Body of pancreas (tissue), 4 donors: Measurements from ENCODE around the gene PTPRM. TPM values are rescaled to one million over a fixed set of nuclear protein-coding genes. Genes with fewer than 3 reads are reported as not detected.

ENCODE experiments used
- ATAC-seq: fragments of 150-250 bp; one replicate; pipeline ENCODE4 v1.9.1; 2016
- DNase-seq, 4 donors: peaks; one replicate each; pipeline ENCODE4 v3.0.0-alpha.2; 2019
- H3K27ac ChIP-seq, 4 donors: fragments of 200-600 bp; sonication (generic); 1 replicate in 3 of 4; 2 replicates in 1 of 4; pipeline versions ENCODE4 v1.5.1 to v1.6.1; 2016 to 2019; ENCODE audit warnings: mild to moderate bottlenecking in 1 of 4, mixed read lengths in 1 of 4, moderate library complexity in 1 of 4
- H3K27me3 ChIP-seq, 2 donors: fragments of 200-600 bp; sonication (generic); one replicate each; pipeline ENCODE4 v1.6.0; 2016; ENCODE audit warnings: mild to moderate bottlenecking in 1 of 2
- H3K36me3 ChIP-seq, 2 donors: fragments of 200-600 bp; sonication (generic); replicated peaks in 1 of 2; 2 replicates each; pipeline ENCODE4 v1.5.1; 2016; ENCODE audit warnings: low read depth in 2 of 2; ENCODE audit not compliant: insufficient read depth in 1 of 2
- H3K4me1 ChIP-seq: fragments of 200-600 bp; sonication (generic); one replicate; pipeline ENCODE4 v1.6.0; 2016
- H3K4me3 ChIP-seq, 2 donors: fragments of 200-600 bp; sonication (generic); 1 replicate in 1 of 2; 2 replicates in 1 of 2; pipeline ENCODE4 v1.5.1; 2016 to 2019
- H3K9me3 ChIP-seq, 3 donors: fragments of 200-600 bp; sonication (generic); 1 replicate in 2 of 3; 2 replicates in 1 of 3; pipeline ENCODE4 v1.5.1; 2016
- CTCF ChIP-seq, 7 experiments: fragments of 450-650 bp in 4 of 7; fragments of 200-600 bp in 3 of 7; sonication (generic) in 3 of 7; IDR thresholded peaks; one replicate each; pipeline ENCODE4 v1.5.1; 2016 to 2019; ENCODE audit warnings: antibody characterized with exemption in 7 of 7
- POLR2A ChIP-seq, 3 donors: fragments of 450-650 bp; IDR thresholded peaks; one replicate each; pipeline ENCODE4 v1.6.1; 2016; ENCODE audit warnings: antibody characterized with exemption in 3 of 3, mild to moderate bottlenecking in 2 of 3
- WGBS, 2 donors: methylation state at CpG; one replicate each; pipeline ENCODE4 v1.1.5; 2017; 5-methylcytosine and 5-hydroxymethylcytosine counted together
- intact Hi-C: fragments of 100-400 bp; cut with DNase I; formaldehyde crosslinking; loops from one replicate; pipeline ENCODE4 v1.15.1; 2023
- total RNA-seq, 2 donors: library from RNA; depleted of rRNA; stranded (reverse); fragments of >200 nt; gene quantifications; one replicate each; pipeline ENCODE4 v1.1.0, GENCODE V29; 2016

PTPRM gene
- total RNA-seq, 2 donors from 2014 or later: 38.2 to 48.0 TPM

- DNase-seq (no peak), ATAC-seq (no peak)
- H3K4me3 ChIP-seq: no peak overlapping the region
- intact Hi-C loops: no loop called here
- H3K27me3 ChIP-seq: no peaks in the 10 kb centered on the region
- H3K9me3 ChIP-seq: no peaks in the 10 kb centered on the region
- H3K4me1 ChIP-seq: peaks cover 5% of the 10 kb centered on the region
- WGBS, 2 donors: 88 to 92% methylated on average over 6 of the region's 6 CpGs
- no peak for TF ChIP-seq POLR2A (IDR thresholded peaks at IDR 0.05)
- no peak for TF ChIP-seq CTCF (IDR thresholded peaks at IDR 0.05)
- no peaks in the 10 kb centered on the region for H3K36me3 ChIP-seq
- H3K27ac ChIP-seq: no peak overlapping the region
Measured at GRCh38 chr18:7950380-7951136, 383.4 kb downstream of the PTPRM start.

GRCh38 chr18:7953095-7953958 is 386.2 kb downstream of the PTPRM start:
- 92 to 96% methylated on average over 8 of the region's 8 CpGs for WGBS, 2 donors
- no peak overlapping the region for H3K4me3 ChIP-seq
- ATAC-seq (no peak), DNase-seq (no peak)
- H3K27me3 ChIP-seq: no peaks in the 10 kb centered on the region
- no peaks in the 10 kb centered on the region for H3K9me3 ChIP-seq
- intact Hi-C loops: no loop called here
- no peaks in the 10 kb centered on the region for H3K36me3 ChIP-seq
- no peaks in the 10 kb centered on the region for H3K4me1 ChIP-seq
- no peak overlapping the region for H3K27ac ChIP-seq
- TF ChIP-seq POLR2A (IDR thresholded peaks at IDR 0.05) (no peak), CTCF (IDR thresholded peaks at IDR 0.05) (no peak)

- DNase-seq (no peak), ATAC-seq (no peak)
- intact Hi-C loops: no loop called here
- H3K9me3 ChIP-seq: no peaks in the 10 kb centered on the region
- no peaks in the 10 kb centered on the region for H3K27me3 ChIP-seq
- no peak for TF ChIP-seq CTCF (IDR thresholded peaks at IDR 0.05)
- TF ChIP-seq POLR2A (IDR thresholded peaks at IDR 0.05): no peak
- H3K4me1 ChIP-seq: no peaks in the 10 kb centered on the region
- no peaks in the 10 kb centered on the region for H3K36me3 ChIP-seq
- no peak overlapping the region for H3K4me3 ChIP-seq
- 63 to 79% methylated on average over 1 of the region's 1 CpG for WGBS, 2 donors
- no peak overlapping the region for H3K27ac ChIP-seq
Measured at GRCh38 chr18:7954238-7954637, 387.1 kb downstream of the PTPRM start.

GRCh38 chr18:7955175-7955574 is 388.1 kb downstream of the PTPRM start:
- Histone ChIP-seq H3K4me1 (no peaks in the 10 kb centered on the region), H3K36me3 (no peaks in the 10 kb centered on the region), H3K27ac (no peak overlapping the region), H3K27me3 (no peaks in the 10 kb centered on the region), H3K9me3 (no peaks in the 10 kb centered on the region), H3K4me3 (no peak overlapping the region)
- no peak for DNase-seq
- ATAC-seq: no peak
- intact Hi-C loops: no loop called here
- WGBS, 2 donors: 94 to 96% methylated on average over 7 of the region's 7 CpGs
- no peak for TF ChIP-seq POLR2A (IDR thresholded peaks at IDR 0.05)
- no peak for TF ChIP-seq CTCF (IDR thresholded peaks at IDR 0.05)
